Right renal pelvis (tissue), 4 donors: Measurements from ENCODE around the gene TPST1. TPM values are rescaled to one million over a fixed set of nuclear protein-coding genes. Genes with fewer than 3 reads are reported as not detected.

ENCODE experiments used
- DNase-seq, 4 donors: peaks; one replicate each; pipeline ENCODE4 v3.0.0-alpha.2; 2013; ENCODE audit warnings: low read depth in 4 of 4, low spot score in 3 of 4, missing footprints in 1 of 4
- polyA plus RNA-seq, 4 donors: library from polyadenylated mRNA; unstranded; fragments of 120-200 nt; gene quantifications; one replicate each; pipeline ENCODE4 v1.2.1, GENCODE V29; 2013; ENCODE audit not compliant: insufficient read length in 4 of 4

TPST1 gene
- polyA plus RNA-seq, 4 donors: 45.8 to 54.3 (median 49.6) TPM

GRCh38 chr7:66279912-66280311 is 74.8 kb downstream of the TPST1 start:
- DNase-seq: no peak

- DNase-seq: no peak
These were observed 76.8 kb downstream of the TPST1 start for GRCh38 chr7:66281678-66282590.

GRCh38 chr7:66282591-66282935 is 77.4 kb downstream of the TPST1 start:
- DNase-seq: no peak

GRCh38 chr7:66283003-66283920 is 78.1 kb downstream of the TPST1 start:
- no peak for DNase-seq

GRCh38 chr7:66296001-66296521 is 90.9 kb downstream of the TPST1 start:
- no peak for DNase-seq

GRCh38 chr7:66296557-66296956 is 91.4 kb downstream of the TPST1 start:
- no peak for DNase-seq

- no peak for DNase-seq
These were observed 92.4 kb downstream of the TPST1 start for GRCh38 chr7:66297579-66297978.

GRCh38 chr7:66301249-66301648 is 96.1 kb downstream of the TPST1 start:
- no peak for DNase-seq

- DNase-seq: no peak
These were observed 96.6 kb downstream of the TPST1 start for GRCh38 chr7:66301737-66302136.

GRCh38 chr7:66303454-66304155 is 98.5 kb downstream of the TPST1 start:
- no peak for DNase-seq

GRCh38 chr7:66304536-66304935 is 99.4 kb downstream of the TPST1 start:
- DNase-seq: no peak

GRCh38 chr7:66306243-66306642 is 101.1 kb downstream of the TPST1 start:
- DNase-seq: no peak

GRCh38 chr7:66307591-66308215 is 102.6 kb downstream of the TPST1 start:
- DNase-seq: no peak

- DNase-seq: no peak
These were observed 103.3 kb downstream of the TPST1 start for GRCh38 chr7:66308411-66308810.

- no peak for DNase-seq
These were observed 105.5 kb downstream of the TPST1 start for GRCh38 chr7:66310620-66311019.

- no peak for DNase-seq
These were observed 108.9 kb downstream of the TPST1 start for GRCh38 chr7:66313886-66314568.

- no peak for DNase-seq
These were observed 110.1 kb downstream of the TPST1 start for GRCh38 chr7:66315192-66315591.

- DNase-seq: no peak
These were observed 114.4 kb downstream of the TPST1 start for GRCh38 chr7:66319407-66319979.

GRCh38 chr7:66321283-66321682 is 116.1 kb downstream of the TPST1 start:
- DNase-seq: no peak
